GM21737 (cell line): ENCODE measurements around the gene TEX11.
"Not testable (repeated sequence)": the region's sequence is repeated elsewhere in the genome, so short reads cannot be mapped to it uniquely, and the experiment has no call there.

Source experiments
- ATAC-seq: cut with Tn5 transposase; IDR thresholded peaks from one replicate; pipeline ENCODE4 v1.9.1; 2021; ENCODE audit warnings: mild to moderate bottlenecking, moderate library complexity; ENCODE audit not compliant: unreplicated experiment

Gene TEX11

DNA sequence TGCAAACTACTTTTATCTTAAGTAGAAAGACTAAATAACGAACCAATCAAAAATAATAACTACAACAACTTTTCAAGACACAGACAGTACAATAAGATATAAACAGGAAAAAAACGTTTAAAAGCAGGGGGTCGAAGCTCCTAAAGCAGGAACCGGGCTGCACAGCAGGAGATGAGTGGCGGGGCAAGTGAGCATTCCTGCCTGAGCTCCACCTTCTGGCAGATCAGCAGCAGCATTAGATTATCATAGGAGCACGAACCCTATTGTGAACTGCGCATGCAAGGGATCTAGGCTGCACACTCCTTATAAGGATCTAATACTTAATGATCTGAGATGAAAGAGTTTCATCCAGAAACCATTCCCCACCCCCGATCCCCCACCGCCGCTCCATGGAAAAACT is 146.2 kb downstream of the TEX11 start:
- ATAC-seq = no peak

DNA sequence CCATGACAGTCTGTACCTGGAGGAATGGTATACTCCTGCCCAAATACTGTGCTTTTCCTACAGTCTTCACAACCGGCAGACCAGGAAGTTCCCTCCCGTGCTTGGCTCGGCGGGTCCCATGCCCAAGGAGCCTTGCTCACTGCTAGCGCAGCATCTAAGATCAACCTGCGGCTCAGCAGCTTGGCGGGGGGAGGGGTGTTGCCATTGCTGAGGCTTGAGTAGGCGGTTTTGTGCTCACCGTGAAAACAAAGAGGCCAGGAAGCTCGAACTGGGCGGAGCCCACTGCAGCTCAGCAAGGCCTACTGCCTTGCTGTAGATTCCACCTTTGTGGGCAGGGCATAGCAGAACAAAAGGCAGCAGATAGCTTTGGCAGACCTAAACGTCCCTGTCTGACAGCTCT is 152.7 kb downstream of the TEX11 start:
- no peak for ATAC-seq

DNA sequence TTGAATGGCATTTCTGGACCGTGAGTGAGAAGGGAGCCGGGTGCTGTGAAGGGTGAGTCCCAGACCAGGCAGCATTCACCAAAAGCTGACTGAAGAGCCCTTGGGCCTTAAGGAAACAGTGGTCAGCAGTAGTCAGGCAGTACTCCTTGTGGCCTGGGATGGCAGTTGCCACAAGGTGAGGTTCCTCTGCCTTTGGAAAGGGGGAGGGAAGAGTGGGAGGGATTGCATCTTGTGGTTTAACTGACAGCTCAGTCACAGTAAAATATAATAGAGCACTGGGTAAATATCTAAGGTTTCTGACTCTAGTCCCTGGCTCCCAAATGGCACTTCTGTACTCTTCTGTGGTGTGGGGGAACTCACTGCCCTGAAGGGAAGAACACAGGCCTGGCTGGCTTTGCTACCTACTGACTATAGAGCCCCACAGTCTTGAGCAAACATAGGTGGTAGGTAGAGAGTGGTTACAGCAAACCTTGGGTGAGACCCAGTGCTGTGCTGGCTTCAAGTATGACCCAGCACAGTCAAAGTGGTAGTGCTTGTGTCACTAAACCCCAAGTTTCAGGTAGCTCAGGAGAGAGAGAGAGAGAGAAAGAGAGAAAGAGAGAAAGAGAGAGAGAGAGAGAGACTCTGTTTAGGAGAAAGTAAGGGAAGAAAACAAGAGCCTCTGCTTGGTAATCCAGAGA is 154.2 kb downstream of the TEX11 start:
- no peak for ATAC-seq

GRCh38 chrX:70733774-70734173 is 174.7 kb downstream of the TEX11 start:
- not testable (repeated sequence) for ATAC-seq

DNA sequence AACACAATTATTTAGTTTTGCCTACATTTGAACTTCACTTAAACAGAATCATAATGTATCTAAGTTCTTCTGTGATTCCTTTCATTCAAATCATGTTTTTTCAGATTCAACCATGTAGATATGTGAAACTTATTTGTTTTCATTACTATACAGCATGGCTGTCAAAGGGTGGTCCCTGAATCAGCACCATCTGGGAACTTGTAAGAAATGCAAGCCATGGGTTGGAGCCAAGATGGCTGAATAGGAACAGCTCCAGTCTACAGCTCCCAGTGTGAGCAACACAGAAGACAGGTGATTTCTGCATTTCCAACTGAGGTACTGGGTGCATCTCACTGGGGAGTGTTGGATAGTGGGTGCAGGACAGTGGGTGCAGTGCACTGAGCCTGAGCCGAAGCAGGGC is 180.6 kb downstream of the TEX11 start:
- not testable (repeated sequence) for ATAC-seq

- ATAC-seq = no peak
Observed at GRCh38 chrX:70720721-70721120, 187.8 kb downstream of the TEX11 start.

DNA sequence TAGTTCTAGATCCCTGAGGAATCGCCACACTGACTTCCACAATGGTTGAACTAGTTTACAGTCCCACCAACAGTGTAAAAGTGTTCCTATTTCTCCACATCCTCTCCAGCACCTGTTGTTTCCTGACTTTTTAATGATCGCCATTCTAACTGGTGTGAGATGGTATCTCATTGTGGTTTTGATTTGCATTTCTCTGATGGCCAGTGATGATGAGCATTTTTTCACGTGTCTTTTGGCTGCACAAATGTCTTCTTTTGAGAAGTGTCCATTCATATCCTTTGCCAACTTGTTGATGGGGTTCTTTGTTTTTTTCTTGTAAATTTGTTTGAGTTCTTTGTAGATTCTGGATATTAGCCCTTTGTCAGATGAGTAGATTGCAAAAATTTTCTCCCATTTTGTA is 197.2 kb downstream of the TEX11 start:
- ATAC-seq = not testable (repeated sequence)

GRCh38 chrX:70694339-70695122 is 214.0 kb downstream of the TEX11 start:
- no peak for ATAC-seq

DNA sequence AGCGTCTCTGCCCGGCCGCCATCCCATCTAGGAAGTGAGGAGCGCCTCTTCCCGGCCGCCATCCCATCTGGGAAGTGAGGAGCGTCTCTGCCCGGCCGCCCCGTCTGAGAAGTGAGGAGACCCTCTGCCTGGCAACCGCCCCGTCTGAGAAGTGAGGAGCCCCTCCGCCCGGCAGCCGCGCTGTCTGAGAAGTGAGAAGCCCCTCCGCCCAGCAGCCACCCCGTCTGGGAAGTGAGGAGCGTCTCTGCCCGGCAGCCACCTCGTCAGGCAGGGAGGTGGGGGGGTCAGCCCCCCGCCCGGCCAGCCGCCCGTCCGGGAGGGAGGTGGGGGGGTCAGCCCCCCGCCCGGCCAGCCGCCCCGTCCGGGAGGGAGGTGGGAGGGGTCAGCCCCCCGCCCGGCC is 229.1 kb downstream of the TEX11 start:
- ATAC-seq = not testable (repeated sequence)

GRCh38 chrX:70675284-70675683 is 233.2 kb downstream of the TEX11 start:
- ATAC-seq = no peak

- no peak for ATAC-seq
Observed at GRCh38 chrX:70672326-70672725, 236.2 kb downstream of the TEX11 start.

- ATAC-seq = no peak
Observed at GRCh38 chrX:70669120-70669519, 239.4 kb downstream of the TEX11 start.

GRCh38 chrX:70664726-70665125 is 243.8 kb downstream of the TEX11 start:
- ATAC-seq = no peak

DNA sequence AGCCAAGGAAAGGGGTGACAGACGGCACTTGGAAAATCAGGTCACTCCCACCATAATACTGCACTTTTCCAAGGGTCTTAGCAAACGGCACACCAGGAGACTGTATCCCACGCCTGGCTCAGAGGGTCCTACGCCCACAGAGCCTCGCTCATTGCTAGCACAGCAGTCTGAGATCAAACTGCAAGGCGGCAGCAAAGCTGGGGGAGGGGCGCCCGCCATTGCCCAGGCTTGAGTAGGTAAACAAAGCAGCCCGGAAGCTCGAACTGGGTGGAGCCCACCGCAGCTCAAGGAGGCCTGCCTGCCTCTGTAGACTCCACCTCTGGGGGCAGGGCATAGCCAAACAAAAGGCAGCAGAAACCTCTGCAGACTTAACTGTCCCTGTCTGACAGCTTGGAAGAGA is 247.4 kb downstream of the TEX11 start:
- ATAC-seq = not testable (repeated sequence)

DNA sequence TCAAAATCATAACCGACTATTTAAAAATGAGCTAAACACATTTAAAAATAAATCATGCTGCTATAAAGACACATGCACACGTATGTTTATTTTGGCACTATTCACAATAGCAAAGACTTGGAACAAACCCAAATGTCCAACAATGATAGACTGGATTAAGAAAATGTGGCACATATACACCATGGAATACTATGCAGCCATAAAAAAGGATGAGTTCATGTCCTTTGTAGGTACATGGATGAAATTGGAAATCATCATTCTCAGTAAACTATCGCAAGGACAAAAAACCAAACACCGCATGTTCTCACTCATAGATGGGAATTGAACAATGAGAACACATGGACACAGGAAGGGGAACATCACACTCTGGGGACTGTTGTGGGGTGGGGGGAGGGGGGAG is 251.0 kb downstream of the TEX11 start:
- ATAC-seq = not testable (repeated sequence)

- ATAC-seq = no peak
Observed at GRCh38 chrX:70656304-70656703, 252.2 kb downstream of the TEX11 start.

DNA sequence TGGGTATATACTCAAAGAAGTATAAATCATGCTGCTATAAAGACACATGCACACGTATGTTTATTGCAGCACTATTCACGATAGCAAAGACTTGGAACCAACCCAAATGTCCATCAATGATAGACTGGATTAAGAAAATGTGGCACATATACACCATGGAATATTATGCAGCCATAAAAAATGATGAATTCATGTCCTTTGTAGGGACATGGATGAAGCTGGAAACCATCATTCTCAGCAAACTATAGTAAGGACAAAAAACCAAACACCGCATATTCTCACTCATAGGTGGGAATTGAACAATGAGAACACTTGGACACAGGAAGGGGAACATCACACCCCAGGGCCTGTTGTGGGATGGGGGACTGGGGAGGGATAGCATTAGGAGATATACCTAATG is 260.6 kb downstream of the TEX11 start:
- ATAC-seq = not testable (repeated sequence)

DNA sequence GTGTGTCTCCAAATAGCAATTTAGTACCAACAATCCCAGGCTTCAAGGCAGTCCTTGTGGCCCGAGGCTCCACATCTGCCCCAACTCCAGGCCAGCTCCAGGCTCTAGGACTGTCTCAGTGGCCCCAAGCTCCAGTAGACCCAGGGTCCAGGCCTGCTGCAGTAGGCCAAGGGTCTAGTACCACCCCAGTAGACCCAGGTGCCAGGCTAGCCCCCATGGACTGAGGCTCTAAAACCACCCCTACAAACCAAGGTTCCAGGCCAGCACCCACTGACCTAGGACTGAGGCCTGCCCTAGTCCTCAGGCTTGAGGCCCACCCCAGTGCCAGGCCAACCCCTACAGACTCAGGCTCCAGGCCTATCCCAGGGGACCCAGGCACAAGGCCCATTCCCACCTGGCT is 272.3 kb downstream of the TEX11 start:
- ATAC-seq = no peak

DNA sequence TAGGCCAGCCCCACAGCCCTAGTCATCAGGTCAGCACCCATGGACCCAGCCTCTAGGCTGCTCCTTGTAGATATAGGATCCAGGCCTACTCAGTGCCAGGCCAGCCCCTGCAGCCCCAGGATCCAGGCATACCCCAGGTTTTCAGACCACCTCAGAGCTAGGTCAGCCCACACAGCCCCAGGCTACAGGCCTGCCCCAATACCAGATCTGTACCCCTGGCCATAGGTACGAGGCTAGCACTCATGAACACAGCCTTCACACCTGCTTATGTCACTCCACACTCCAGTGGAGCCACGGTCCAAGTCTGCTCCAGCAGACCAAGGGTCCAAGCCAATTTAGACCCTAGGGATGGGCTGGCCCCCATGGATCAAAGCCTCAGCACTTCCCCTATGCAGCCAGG is 272.8 kb downstream of the TEX11 start:
- ATAC-seq = no peak

DNA sequence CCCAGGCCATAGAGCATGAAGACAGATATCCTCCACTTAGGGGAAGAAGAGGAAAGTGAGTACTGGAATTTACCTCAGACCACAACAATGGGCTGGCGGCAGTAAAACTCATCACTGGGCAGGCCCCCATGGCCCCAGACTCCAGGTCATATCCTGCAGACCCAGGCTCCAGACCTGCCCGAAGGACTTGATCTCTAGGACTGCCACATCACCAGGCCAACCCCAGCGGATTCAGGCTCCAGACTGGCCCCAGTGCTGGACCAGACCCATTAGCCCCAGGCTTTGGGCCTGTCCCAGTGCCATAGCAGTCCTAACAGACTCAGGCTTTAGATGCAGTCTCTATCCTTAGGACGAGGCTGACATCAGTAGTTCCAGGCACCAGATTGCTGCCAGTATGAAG is 273.3 kb downstream of the TEX11 start:
- no peak for ATAC-seq

DNA sequence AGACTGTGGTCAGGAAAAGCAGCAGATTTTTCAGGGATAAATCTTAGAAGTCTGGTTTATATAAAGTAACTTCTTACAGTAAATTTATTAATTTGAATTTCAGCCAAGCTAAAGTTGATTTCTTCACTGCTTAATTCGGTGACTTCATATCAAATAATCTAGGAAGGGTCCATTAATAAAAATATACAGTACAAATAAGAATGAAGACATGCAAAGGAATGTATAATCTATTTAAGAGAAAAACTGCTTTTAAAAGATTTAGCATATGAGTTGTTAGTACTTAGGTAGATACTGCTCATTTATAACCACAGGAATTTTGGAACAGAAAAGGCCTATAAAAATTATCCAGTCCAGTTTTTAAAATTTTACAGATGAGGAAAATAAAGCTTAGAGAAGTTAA is 286.8 kb downstream of the TEX11 start:
- ATAC-seq = no peak

GRCh38 chrX:70618467-70618866 is 290.0 kb downstream of the TEX11 start:
- no peak for ATAC-seq
